GM12878 (cell line): ENCODE data around the gene HAPLN2. TPM values are rescaled to one million over a fixed set of nuclear protein-coding genes. Genes with fewer than 3 reads are reported as not detected.
A peak's percentile ranks its signal among the peaks of the same experiment; 100 is the strongest.

ENCODE experiments used
- ATAC-seq: fragments of 200-7000 bp; cut with Tn5 transposase; 3 replicates; pipeline ENCODE4 v1.9.1; 2020; ENCODE audit warnings: mild to moderate bottlenecking, moderate library complexity
- BruUV-seq: library from RNA; stranded (reverse); fragments of 400-500 nt; replicated peaks from 2 replicates; lab custom pipeline; 2021; lab: Mats Ljungman, UMichigan
- CTCF ChIA-PET: fragments of 300-600 bp; sonication (Branson Sonifier 250); formaldehyde crosslinking; extraction: SDS; loops from one replicate; lab custom pipeline; 2021; ENCODE audit warnings: inconsistent platforms; lab: Yijun Ruan, JAX
- POLR2A ChIA-PET: fragments of 350-600 bp; formaldehyde crosslinking; extraction: SDS; loops from one replicate; lab custom pipeline; 2021; ENCODE audit warnings: inconsistent platforms; lab: Charles Lee
- RAD21 ChIA-PET: fragments of 300-600 bp; sonication (Branson Sonifier 250); formaldehyde crosslinking; loops from one replicate; lab custom pipeline; 2023; ENCODE audit warnings: antibody characterized with exemption; ENCODE audit not compliant: unreplicated experiment; lab: Charles Lee
- SMC1A ChIA-PET: fragments of 300-600 bp; sonication (Branson Sonifier 250); formaldehyde crosslinking; loops from one replicate; lab custom pipeline; 2023; ENCODE audit not compliant: unreplicated experiment, uncharacterized antibody; lab: Charles Lee
- DNase-seq: peaks from one replicate; pipeline ENCODE4 v3.0.0-alpha.2; 2011; ENCODE audit warnings: low read depth, low spot score
- FAIRE-seq: peaks from 3 replicates; lab custom pipeline; 2011; peaks lifted over from hg19 to GRCh38; lab: Jason Lieb, UNC
- H2AFZ ChIP-seq: 2 replicates; pipeline ENCODE4 v1.6.0; 2011; ENCODE audit warnings: low read depth, low read length, control low read depth; ENCODE audit not compliant: control insufficient read depth
- H3K27ac ChIP-seq: 2 replicates; pipeline ENCODE4 v1.5.1; 2011; ENCODE audit warnings: control low read depth; ENCODE audit not compliant: control insufficient read depth, insufficient read depth
- H3K27me3 ChIP-seq, 2 experiments: replicated peaks in 1 of 2; 2 replicates each; pipeline versions ENCODE4 v1.6.0 to v1.6.1; 2011; ENCODE audit warnings: low read length in 1 of 2; ENCODE audit not compliant: control insufficient read depth in 2 of 2, insufficient read depth in 2 of 2
- H3K36me3 ChIP-seq, 2 experiments: 2 replicates each; pipeline ENCODE4 v1.5.1; 2011; ENCODE audit warnings: low read length in 1 of 2; ENCODE audit not compliant: control insufficient read depth in 2 of 2, insufficient read depth in 2 of 2
- H3K4me1 ChIP-seq: 2 replicates; pipeline ENCODE4 v1.6.1; 2011; ENCODE audit warnings: mild to moderate bottlenecking, low read length, moderate library complexity, mixed read lengths; ENCODE audit not compliant: control insufficient read depth, insufficient read depth
- H3K4me2 ChIP-seq: 2 replicates; pipeline ENCODE4 v1.6.0; 2011; ENCODE audit warnings: control low read depth; ENCODE audit not compliant: control insufficient read depth, insufficient read depth
- H3K4me3 ChIP-seq: fragments of 200-600 bp; sonication (generic); 2 replicates; pipeline ENCODE4 v1.5.1; 2016
- H3K79me2 ChIP-seq: 2 replicates; pipeline ENCODE4 v1.6.0; 2011; ENCODE audit warnings: low read length; ENCODE audit not compliant: control insufficient read depth, insufficient read depth
- H3K9ac ChIP-seq: 2 replicates; pipeline ENCODE4 v1.8.0; 2011; ENCODE audit warnings: low read length, control low read depth, mixed read lengths; ENCODE audit not compliant: control insufficient read depth, insufficient read depth
- H3K9me3 ChIP-seq: replicated peaks from 3 replicates; pipeline ENCODE4 v1.5.1; 2011; ENCODE audit warnings: mild to moderate bottlenecking, low read length; ENCODE audit not compliant: control insufficient read depth, insufficient read depth
- H4K20me1 ChIP-seq: 2 replicates; pipeline ENCODE4 v1.6.0; 2011; ENCODE audit not compliant: control insufficient read depth, insufficient read depth
- BHLHE40 ChIP-seq, 2 experiments: fragments of 450-650 bp in 1 of 2; IDR thresholded peaks; 2 replicates each; pipeline ENCODE4 v1.6.1; 2011 to 2017; ENCODE audit warnings: low read depth in 2 of 2, borderline replicate concordance in 1 of 2, improper control_type of control experiment in 1 of 2, low read length in 1 of 2, mild to moderate bottlenecking in 1 of 2
- CREM ChIP-seq: IDR thresholded peaks from 2 replicates; pipeline ENCODE4 v1.6.1; 2014; ENCODE audit warnings: antibody characterized with exemption, low read depth
- POU2F2 ChIP-seq: IDR thresholded peaks from 3 replicates; pipeline ENCODE4 v1.6.1; 2011; ENCODE audit warnings: low read depth, mild to moderate bottlenecking, low read length, borderline replicate concordance
- ZBED1 ChIP-seq: IDR thresholded peaks from 2 replicates; pipeline ENCODE4 v1.6.1; 2016; ENCODE audit warnings: borderline replicate concordance
- ZNF622 ChIP-seq: fragments of 450-650 bp; IDR thresholded peaks from 2 replicates; pipeline ENCODE4 v1.6.1; 2017; ENCODE audit warnings: mild to moderate bottlenecking, inconsistent platforms
- WGBS: methylation state at CpG from one replicate; pipeline ENCODE4 v1.1.6; 2016; ENCODE audit warnings: low lambda C conversion rate; ENCODE audit not compliant: insufficient replicate concordance, insufficient coverage; ENCODE audit errors: missing lambda C conversion rate; 5-methylcytosine and 5-hydroxymethylcytosine counted together
- in situ Hi-C: fragments of 300-500 bp; cut with MboI; formaldehyde crosslinking; loops from 9 replicates; pipeline ENCODE4 v1.14.3; 2018; ENCODE audit warnings: mixed read lengths
- intact Hi-C: fragments of 100-400 bp; cut with micrococcal nuclease; formaldehyde crosslinking; loops from one replicate; pipeline ENCODE4 v1.14.2; 2022; ENCODE audit not compliant: unreplicated experiment
- polyA plus RNA-seq, 11 experiments: library from polyadenylated mRNA; depleted of rRNA in 4 of 11; unstranded in 6 of 11; stranded (reverse) in 5 of 11; fragments of >200 nt; fragmentation: Nextera tagmentation in 4 of 11; fragmentation: Illumina TruSeq in 1 of 11; extraction: Ambion mirVana in 4 of 11; extraction: Trizol in 1 of 11; gene quantifications; 1 replicate in 1 of 11; 2 replicates in 10 of 11; pipeline versions ENCODE4 v1.2.1 to v1.2.3, GENCODE V29; 2011 to 2016; ENCODE audit warnings: inconsistent platforms in 2 of 11, missing spikeins in 2 of 11, low read depth in 1 of 11
- total RNA-seq, 4 experiments: library from RNA; depleted of rRNA in 3 of 4; stranded (reverse); fragments of >200 nt in 3 of 4; fragmentation: Illumina TruSeq in 1 of 4; extraction: Trizol in 1 of 4; gene quantifications; 2 replicates each; pipeline versions ENCODE4 v1.2.1 to v1.2.3, GENCODE V29; 2013 to 2021

HAPLN2 gene
- total and polyA plus RNA-seq, 10 of the 15 experiments (the other 5 are each of a cell fraction or from before 2014, with no cell fraction given) = 0.15 to 0.24 TPM; not detected in 8

DNA sequence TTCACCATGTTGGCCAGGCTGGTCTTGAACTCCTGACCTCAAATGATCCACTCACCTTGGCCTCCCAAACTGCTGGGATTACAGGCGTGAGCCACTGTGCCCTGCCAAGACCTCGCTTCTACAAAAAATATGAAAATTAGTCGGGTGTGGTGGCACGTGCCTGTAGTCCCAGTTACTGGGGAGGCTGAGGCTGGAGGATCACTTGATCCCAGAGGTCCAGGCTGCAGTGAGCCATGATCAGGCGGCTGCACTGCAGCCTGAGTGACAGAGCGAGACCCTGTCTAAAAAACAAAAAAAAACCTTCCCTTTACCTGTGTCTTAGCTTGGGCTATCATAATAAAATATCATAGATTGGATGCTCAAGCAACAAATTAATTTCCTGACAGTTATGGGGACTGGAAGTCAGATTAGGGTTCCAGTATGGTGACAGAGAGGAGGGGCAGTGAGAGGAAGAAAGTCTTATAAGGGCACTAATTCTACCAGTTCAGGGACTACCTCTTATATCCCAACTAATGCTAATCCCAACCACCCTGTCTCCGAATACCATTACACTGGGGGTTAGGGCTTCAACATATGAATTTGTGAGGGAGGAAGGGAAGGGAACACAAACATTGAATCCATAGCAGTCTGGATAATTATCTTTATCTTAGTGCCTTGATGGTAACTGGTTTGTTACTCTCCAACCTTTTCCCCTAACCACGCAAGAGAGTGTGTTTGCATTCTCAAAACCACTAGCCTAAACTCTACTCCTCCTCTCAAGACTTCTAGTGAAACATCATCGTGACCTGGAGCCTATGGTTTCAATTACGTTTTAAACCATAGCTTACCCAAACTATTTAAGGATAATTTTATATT lies 28.7 kb upstream of the HAPLN2 start:
- ChIA-PET CTCF (interaction anchor here (0.7 to 4.6 kb wide), 22 partner anchors 11 to 207 kb away, joined by 3 to 49 read pairs (median 6); partner anchors contain the start of genes GPATCH4, ISG20L2 and METTL25B), SMC1A (interaction anchor here (0.7 to 5.9 kb wide), 18 partner anchors 10 to 271 kb away, joined by 3 to 47 read pairs (median 4); partner anchors contain the start of genes GPATCH4, MEF2D and TTC24), RAD21 (interaction anchor here (0.6 to 2.2 kb wide), 14 partner anchors 8 to 205 kb away, joined by 3 to 18 read pairs (median 6); partner anchors contain the start of genes GPATCH4 and NES), POLR2A (interaction anchor here (0.9 to 3.1 kb wide), 11 partner anchors 10 to 308 kb away, joined by 3 to 39 read pairs (median 5); partner anchors contain the start of genes GPATCH4, ISG20L2, MEF2D and METTL25B)
- Histone ChIP-seq H3K79me2 (peaks cover 9% of the 10 kb centered on the region), H4K20me1 (no peaks in the 10 kb centered on the region), H3K36me3 (peaks cover 10 to 12% of the 10 kb centered on the region in 2 experiments; a peak in 3 of 4 replicates), H3K27me3 (no peaks in the 10 kb centered on the region; a peak in 1 of 4 replicates), H3K27ac (peak overlapping the region; percentile 86; the same call in 1 of the 2 replicates), H2AFZ (peak overlapping the region; percentile 97), H3K9me3 (no peaks in the 10 kb centered on the region), H3K9ac (peak overlapping the region; percentile 79; the same call in 1 of the 2 replicates), H3K4me2 (peak overlapping the region; percentile 99), H3K4me1 (peaks cover 5% of the 10 kb centered on the region), H3K4me3 (peak overlapping the region; percentile 89)
- intact Hi-C loops = no loop called here
- BruUV-seq = no TSS peak
- WGBS = 66% methylated on average over 10 of the region's 10 CpGs
- TF ChIP-seq BHLHE40 (IDR thresholded peaks at IDR 0.05; ENCODE audit: borderline replicate concordance in 1 of 2, low read depth in 2 of 2, low read length in 1 of 2) (peak in 1 of 2 experiments; percentile 45; a peak in 1 of 4 replicates), POU2F2 (0 out of 3 replicates have a peak, but pooled peaks have one; percentile 22), CREM (no peak), ZBED1 (0 out of 2 replicates have a peak, but pooled peaks have one; percentile 22), ZNF622 (no peak)
- no peak for FAIRE-seq
- no peak; the same call in 2 of the 3 replicates for ATAC-seq
- DNase-seq = no peak
- in situ Hi-C loops = no loop called here
